ENCODE data around the gene WRNIP1.
A peak's percentile ranks its signal among the peaks of the same experiment; 100 is the strongest.
"Not testable (repeated sequence)": the region's sequence is repeated elsewhere in the genome, so short reads cannot be mapped to it uniquely, and the experiment has no call there.

Gene WRNIP1

DNA sequence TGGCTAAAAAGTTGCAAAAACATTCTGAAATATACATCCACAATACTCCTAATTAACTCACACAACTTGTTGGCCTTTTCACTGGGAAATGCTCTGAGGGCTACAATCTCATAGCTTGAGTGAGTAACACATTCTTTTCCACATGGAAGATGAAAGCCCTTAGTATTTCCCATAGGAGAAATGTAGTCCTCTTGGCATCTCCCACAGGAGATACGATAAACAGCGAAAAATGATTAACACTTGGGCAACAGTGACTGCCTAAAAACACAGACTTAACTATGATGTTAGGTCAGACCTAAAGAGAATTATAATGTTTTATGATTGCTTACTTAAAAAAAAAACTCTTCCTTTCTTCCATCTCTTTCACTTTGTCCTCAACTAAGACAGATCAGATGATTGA lies 23.4 kb upstream of the WRNIP1 start:
- no peak for DNase-seq (ENCODE audit: low read depth)

DNA sequence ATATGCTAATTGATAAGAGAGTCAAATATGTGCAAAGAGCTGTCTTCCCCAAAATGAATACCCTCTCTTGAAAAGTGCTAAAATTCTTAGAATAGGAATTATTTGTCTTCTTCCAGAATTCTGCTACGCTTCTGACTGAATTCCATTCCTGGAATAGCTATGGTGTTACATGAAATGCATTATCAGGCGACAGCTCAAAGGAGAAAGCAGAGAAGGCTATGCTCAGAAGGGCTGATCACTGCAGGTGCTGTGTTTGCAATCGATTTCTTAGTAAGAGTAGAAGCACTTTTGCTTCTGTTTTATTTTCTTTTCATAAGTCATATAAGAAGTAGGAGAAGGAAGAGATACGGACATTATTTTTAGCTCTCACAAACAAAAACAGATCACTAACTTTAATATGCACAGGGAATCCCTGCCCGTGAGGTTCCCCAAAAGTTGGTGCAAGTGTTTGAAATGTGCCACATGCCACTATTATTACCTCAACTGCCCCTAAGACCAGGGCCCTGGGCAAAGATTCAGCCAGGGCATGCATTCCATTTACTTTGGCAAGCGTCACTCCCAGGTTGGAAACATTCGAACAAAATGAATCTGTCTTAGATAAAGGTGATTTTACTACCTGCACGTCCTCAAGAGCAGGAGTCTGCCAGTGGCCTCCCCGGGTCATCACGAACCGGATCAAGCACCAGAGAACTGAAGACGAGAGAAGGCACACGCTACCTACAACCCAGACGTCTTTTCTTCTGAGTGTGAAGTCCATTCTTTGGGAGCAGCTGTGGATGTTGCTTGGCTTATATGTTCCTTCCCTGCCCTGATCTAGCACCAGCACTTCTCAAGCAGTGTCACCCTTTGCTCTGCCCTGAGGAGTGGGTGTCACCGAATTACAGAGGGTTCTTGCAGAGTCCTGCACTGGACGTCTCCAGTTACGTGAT lies 21.6 kb upstream of the WRNIP1 start:
- no peak for DNase-seq (ENCODE audit: low read depth)

GRCh38 chr6:2744209-2744771 lies 20.9 kb upstream of the WRNIP1 start:
- DNase-seq (ENCODE audit: low read depth) = no peak

DNA sequence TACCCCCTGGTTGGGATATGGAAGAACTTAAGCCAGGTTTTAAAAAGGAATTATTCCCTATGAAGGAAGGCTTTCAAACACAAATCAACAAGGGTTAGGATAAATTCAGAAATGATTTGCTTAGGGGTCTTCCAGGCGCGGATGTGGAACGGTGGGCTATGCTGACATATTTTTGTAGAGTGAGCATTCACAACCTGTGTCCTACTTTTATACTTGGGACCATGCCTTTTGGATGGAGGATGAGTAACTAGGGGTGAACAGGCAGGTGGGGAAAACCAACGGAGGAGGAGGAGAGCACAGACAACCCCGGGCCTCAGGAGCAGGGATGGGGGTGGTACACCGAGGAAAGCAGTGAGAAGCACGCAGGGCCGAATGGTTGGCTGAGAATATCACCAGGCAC lies 20.4 kb upstream of the WRNIP1 start:
- DNase-seq (ENCODE audit: low read depth) = no peak

DNA sequence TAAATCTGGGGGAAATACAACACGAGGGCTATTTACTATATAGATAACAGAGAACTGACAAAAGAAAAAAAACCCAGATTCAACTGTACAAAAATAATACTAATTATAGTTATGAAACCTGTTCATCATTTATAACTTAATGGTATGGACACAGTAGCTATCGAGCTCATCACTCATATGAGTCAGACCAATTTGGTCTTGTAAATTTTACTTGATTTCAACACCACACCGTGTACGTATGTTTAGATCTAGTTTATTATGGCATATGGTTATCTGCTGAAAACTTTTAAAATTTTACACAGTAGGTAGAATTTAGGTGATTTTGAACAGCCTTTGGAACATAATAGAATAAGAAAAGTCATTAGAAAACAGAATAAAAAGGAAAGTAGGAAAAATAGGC lies 19.9 kb upstream of the WRNIP1 start:
- no peak for DNase-seq (ENCODE audit: low read depth)

DNA sequence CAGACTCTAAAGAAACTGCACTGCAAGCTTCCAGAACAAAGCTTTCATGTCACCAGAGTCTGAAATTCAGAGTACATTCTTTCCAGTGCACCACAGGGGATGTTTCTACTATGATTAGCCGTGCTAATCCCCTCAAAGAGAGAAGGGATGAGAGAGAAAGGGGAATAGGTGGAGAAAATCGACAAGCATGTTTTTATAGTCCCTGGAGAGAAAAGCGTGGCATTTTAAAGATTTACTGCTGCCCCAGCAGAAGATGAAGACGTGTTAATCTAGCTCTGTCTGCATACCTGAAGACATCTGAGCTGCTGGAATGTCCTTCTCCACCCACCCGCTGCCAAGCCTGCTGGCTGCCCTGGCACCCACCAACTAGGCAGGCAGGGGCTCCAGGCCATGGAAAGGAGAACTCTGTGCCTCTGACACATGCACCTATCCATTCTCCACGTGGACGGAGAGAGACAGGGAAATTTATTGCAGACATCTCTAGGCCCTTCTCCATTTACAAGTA lies 18.6 kb upstream of the WRNIP1 start:
- DNase-seq (ENCODE audit: low read depth) = no peak

DNA sequence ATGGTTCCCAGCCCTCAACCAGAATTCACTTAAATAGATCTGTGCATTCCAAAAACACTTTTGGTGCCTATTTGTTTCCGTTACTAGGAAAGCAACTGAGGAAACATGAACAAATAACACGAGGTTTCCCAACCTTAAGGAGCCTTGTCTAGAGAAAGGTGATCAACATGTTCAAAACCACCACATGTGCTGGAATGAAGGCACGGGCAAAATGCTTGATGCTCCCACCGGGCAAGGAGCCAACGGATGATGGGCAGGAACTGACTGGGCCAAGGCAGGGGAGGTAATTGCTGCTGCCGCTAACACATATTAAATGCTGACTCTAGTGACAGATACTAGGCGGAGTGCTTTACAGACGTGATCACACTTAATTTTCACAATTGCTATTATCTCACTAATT lies 17.0 kb upstream of the WRNIP1 start:
- DNase-seq (ENCODE audit: low read depth) = no peak

DNA sequence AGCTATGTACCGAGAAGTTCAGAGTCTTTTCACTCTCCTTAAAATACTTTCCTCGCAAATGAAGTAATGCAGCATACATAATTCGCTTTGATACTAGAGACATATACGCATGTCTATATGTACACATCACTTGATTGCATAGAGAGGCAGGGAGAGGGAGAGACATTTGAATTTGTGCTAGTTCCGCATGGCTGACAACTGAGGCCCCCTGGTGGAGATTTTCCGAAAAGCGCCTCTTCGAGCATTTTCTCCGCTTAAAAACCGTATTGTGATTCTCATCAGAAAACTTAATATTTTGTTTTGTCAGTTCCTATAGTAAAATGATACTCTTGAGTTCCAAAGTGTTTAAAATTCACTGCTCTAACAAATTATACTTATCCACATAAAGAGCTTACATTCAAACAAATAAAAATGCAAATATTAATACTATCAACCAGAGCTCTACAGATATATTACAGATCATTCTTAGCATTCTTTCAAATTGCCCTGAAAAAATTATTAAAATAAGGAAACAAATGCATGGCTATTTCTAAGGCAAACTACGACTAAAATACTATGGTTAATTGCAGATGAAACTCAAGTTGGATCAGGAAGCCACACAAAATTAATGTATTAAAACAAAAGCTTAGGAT lies 15.1 kb upstream of the WRNIP1 start:
- DNase-seq (ENCODE audit: low read depth) = peak; percentile 40

DNA sequence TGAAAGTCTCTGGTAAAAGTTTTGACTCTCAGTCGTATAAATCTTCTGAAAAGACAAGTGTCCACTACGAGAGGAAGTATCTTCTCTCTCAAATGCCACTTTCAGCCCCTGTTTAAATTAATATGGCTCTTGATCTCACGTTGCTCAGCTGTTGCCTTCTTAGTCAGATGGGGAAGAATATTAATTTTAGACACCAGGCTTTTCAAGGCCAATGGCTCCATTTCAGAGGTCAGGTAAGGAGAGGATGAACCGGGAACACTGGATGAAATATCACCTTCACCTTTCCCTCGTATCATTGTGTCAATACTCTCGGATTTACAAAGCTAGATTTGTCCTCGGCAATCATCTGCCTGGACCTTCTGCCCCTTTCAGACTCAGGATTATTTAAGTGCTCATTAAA lies 14.4 kb upstream of the WRNIP1 start, which contains the start of gene MYLK4:
Gene MYLK4 (minus strand): TSS at position 91 of the 400 bp plus-strand sequence. CDS start 1,628 bp downstream, outside the sequence.
- no peak for DNase-seq (ENCODE audit: low read depth)

GRCh38 chr6:2751871-2752270 lies 13.3 kb upstream of the WRNIP1 start:
- no peak for DNase-seq (ENCODE audit: low read depth)

GRCh38 chr6:2752477-2753109 lies 12.6 kb upstream of the WRNIP1 start:
- no peak for DNase-seq (ENCODE audit: low read depth)

DNA sequence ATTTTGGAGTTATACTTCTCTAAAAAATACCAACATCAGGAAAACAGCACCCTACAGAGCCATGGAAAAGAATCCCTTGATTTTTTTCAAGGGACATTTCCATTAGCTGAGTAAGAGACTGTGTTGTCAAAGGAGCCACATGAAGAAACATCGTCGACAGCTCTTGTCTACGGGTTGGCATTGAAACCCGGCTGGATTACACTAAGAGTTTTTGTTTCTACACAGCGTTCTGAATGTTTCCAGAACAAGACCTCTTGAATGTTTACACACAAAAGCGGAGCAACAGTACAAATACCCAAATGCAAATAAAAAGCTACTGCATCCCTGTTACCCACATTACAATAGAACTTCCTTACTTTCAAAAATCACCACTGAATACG lies 12.1 kb upstream of the WRNIP1 start:
- no peak for DNase-seq (ENCODE audit: low read depth)

- DNase-seq (ENCODE audit: low read depth) = no peak
These were observed 11.4 kb upstream of the WRNIP1 start for GRCh38 chr6:2753743-2754142.

DNA sequence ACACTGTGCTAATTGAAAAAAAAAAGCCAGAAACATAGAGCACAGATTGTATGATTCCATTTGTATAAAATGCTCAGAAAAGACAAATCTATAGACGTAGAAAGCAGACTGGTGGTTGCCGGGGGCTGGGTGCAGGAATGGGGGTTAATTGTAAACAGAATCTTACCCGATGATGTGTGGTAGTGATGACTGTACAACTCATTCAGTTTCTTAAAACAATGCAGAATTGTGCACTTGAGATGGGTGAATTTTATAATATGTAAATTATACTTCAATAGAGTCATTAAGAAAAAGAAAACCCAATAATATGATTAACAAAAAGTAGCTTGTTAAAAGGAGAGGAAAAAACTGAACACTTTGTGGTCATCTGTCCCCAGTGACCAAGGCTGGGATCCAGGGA lies 10.8 kb upstream of the WRNIP1 start:
- DNase-seq (ENCODE audit: low read depth) = no peak

- DNase-seq (ENCODE audit: low read depth) = no peak
These were observed 10.3 kb upstream of the WRNIP1 start for GRCh38 chr6:2754911-2755310.

GRCh38 chr6:2755456-2755855 lies 9.7 kb upstream of the WRNIP1 start:
- DNase-seq (ENCODE audit: low read depth) = no peak

- no peak for DNase-seq (ENCODE audit: low read depth)
These were observed 9.0 kb upstream of the WRNIP1 start for GRCh38 chr6:2756241-2756640.

- no peak for DNase-seq (ENCODE audit: low read depth)
These were observed 8.4 kb upstream of the WRNIP1 start for GRCh38 chr6:2756687-2757224.

DNA sequence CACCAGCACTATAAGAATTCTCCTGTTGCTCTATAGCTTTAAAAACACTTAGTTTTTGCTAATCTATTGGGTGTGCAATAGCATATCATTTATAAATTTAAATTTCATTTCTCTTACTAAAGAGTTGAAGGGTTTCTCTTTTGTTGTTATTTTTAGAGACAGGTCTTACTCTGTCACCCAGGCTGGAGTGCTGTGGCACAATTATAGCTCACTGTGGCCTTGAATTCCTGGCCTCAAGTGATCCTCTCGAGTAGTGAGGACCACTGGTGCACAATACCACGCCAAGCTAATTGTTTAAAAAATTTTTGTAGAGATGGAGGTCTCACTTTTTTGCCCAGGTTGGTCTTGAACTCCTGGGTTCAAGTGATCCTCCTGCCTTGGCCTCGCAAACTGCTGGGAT lies 6.2 kb upstream of the WRNIP1 start:
- no peak for DNase-seq (ENCODE audit: low read depth)

DNA sequence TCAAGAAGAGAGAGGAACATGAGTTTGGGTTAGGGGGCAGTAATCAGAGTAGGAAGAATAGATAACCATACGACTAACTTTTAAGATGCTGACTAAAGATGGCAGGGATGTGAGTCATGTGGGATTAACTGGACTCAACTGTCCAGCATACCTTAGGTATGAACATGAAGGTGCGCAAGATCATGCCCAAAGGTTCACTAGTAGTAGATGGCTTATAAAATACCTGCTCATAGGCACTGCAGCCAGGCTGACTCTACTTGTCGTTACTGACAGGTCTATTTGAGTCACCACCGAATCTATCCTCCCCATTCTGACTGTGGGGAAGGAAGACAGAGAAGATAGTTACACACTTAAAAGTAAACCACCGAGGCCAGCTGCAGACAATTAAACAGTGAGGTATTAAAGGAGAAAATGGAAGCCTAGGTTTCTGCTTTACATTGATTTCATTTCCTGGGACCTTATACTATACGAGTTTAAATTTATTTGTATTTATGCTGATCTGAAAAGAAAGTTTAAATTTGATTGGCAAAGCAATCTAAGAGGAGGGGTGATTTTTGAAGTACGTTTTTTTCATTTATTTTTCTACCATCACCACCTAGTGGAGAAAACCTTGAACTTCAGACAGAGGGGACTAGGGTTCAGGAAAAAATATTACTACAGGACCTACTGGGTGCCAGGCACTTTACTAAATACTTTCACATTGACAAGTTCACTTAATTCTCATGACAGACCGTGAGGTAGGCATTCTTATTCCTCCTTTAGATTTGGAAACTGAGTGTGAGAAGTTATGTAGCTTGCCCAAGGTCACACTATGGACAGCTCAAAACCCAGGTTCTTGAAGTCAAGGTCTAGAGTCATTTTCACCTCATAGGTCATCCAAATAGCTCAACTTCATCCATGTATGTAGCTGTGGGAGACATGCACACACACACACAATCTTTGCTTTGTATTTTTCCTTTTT lies 4.0 kb upstream of the WRNIP1 start:
- DNase-seq (ENCODE audit: low read depth) = no peak

DNA sequence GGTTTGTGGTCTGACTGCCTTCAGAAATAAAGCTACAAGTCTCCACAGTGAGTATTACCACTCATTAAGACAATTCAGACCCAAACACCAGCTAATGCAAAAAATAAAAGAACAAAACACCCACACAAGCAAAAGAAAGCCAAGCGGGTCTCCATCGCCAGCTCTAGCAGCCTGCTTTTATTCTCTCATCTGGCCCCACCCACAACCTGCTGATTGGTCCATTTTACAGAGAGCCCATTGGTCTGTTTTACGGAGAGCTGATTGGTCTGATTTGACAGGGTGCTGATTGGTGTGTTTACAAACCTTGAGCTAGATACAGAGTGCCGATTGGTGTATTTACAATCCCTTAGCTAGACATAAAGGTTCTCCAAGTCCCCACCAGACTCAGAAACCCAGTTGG lies 2.3 kb upstream of the WRNIP1 start:
- not testable (repeated sequence) for DNase-seq (ENCODE audit: low read depth)

All from stimulated activated CD8-positive, alpha-beta memory T cell treated with anti-CD3 and anti-CD28 coated beads, Interleukin-15, amount 100 ng/mL, for 24 hours (primary cell).